Measurements from ENCODE around the gene CRB2.
"Not testable (repeated sequence)": the region's sequence is repeated elsewhere in the genome, so short reads cannot be mapped to it uniquely, and the experiment has no call there.

Gene CRB2

GRCh38 chr9:123382653-123383511, 26.9 kb downstream of the CRB2 start:
- no peak for DNase-seq (ENCODE audit: low read depth)

- no peak for DNase-seq (ENCODE audit: low read depth)
Observed at GRCh38 chr9:123383512-123384170, 27.6 kb downstream of the CRB2 start.

GRCh38 chr9:123387686-123388085, 31.7 kb downstream of the CRB2 start:
- no peak for DNase-seq (ENCODE audit: low read depth)

- DNase-seq (ENCODE audit: low read depth): no peak
Observed at GRCh38 chr9:123389070-123389469, 33.1 kb downstream of the CRB2 start.

GRCh38 chr9:123389698-123390097, 33.7 kb downstream of the CRB2 start:
- DNase-seq (ENCODE audit: low read depth): no peak

GRCh38 chr9:123390337-123391135, 34.5 kb downstream of the CRB2 start:
- no peak for DNase-seq (ENCODE audit: low read depth)

- DNase-seq (ENCODE audit: low read depth): no peak
Observed at GRCh38 chr9:123391233-123391632, 35.2 kb downstream of the CRB2 start.

- DNase-seq (ENCODE audit: low read depth): no peak
Observed at GRCh38 chr9:123391946-123392345, 35.9 kb downstream of the CRB2 start.

GRCh38 chr9:123392802-123393201, 36.8 kb downstream of the CRB2 start:
- DNase-seq (ENCODE audit: low read depth): no peak

GRCh38 chr9:123394291-123395235, 38.6 kb downstream of the CRB2 start:
- DNase-seq (ENCODE audit: low read depth): no peak

- no peak for DNase-seq (ENCODE audit: low read depth)
Observed at GRCh38 chr9:123395276-123395688, 39.3 kb downstream of the CRB2 start.

- no peak for DNase-seq (ENCODE audit: low read depth)
Observed at GRCh38 chr9:123395689-123396511, 39.9 kb downstream of the CRB2 start.

GRCh38 chr9:123397975-123398374, 42.0 kb downstream of the CRB2 start:
- DNase-seq (ENCODE audit: low read depth): no peak

GRCh38 chr9:123398938-123399337, 42.9 kb downstream of the CRB2 start:
- DNase-seq (ENCODE audit: low read depth): not testable (repeated sequence)

GRCh38 chr9:123399803-123400378, 43.9 kb downstream of the CRB2 start:
- no peak for DNase-seq (ENCODE audit: low read depth)

GRCh38 chr9:123400926-123401503, 45.0 kb downstream of the CRB2 start:
- no peak for DNase-seq (ENCODE audit: low read depth)

GRCh38 chr9:123401879-123402513, 46.0 kb downstream of the CRB2 start:
- DNase-seq (ENCODE audit: low read depth): no peak

- DNase-seq (ENCODE audit: low read depth): no peak
Observed at GRCh38 chr9:123402981-123403509, 47.0 kb downstream of the CRB2 start.

- DNase-seq (ENCODE audit: low read depth): no peak
Observed at GRCh38 chr9:123406016-123406415, 50.0 kb downstream of the CRB2 start.

Measured in HS-5 (cell line).